H1 (cell line): ENCODE data around the gene IQCE. TPM values are rescaled to one million over a fixed set of nuclear protein-coding genes. Genes with fewer than 3 reads are reported as not detected.

ENCODE experiments used
- CTCF ChIA-PET: fragments of 300-600 bp; sonication (Branson Sonifier 250); formaldehyde crosslinking; loops from one replicate; lab custom pipeline; 2021; ENCODE audit not compliant: partially characterized antibody; lab: Charles Lee
- POLR2A ChIA-PET: fragments of 300-600 bp; sonication (Branson Sonifier 250); formaldehyde crosslinking; loops from one replicate; lab custom pipeline; 2021; ENCODE audit warnings: inconsistent platforms; ENCODE audit not compliant: partially characterized antibody; lab: Charles Lee
- DNase-seq, 2 experiments: peaks; one replicate each; pipeline versions ENCODE4 v3.0.0 to v3.0.0-alpha.2; 2010 to 2022; ENCODE audit warnings: low spot score in 2 of 2, low read depth in 1 of 2, mixed read lengths in 1 of 2
- FAIRE-seq: peaks from 2 replicates; lab custom pipeline; 2011; peaks lifted over from hg19 to GRCh38; lab: Jason Lieb, UNC
- H2AFZ ChIP-seq: 2 replicates; pipeline ENCODE4 v1.8.1; 2012; ENCODE audit warnings: low read length, inconsistent platforms
- H2AK5ac ChIP-seq: 2 replicates; pipeline ENCODE4 v1.6.1; 2013; ENCODE audit warnings: low read depth, low read length
- H2BK120ac ChIP-seq: replicated peaks from 2 replicates; pipeline ENCODE3; 2013; ENCODE audit warnings: low read depth, low read length, inconsistent platforms
- H2BK12ac ChIP-seq: 2 replicates; pipeline ENCODE4 v1.6.1; 2013; ENCODE audit warnings: low read depth, low read length
- H2BK15ac ChIP-seq: 2 replicates; pipeline ENCODE4 v1.6.1; 2013; ENCODE audit warnings: low read length
- H2BK20ac ChIP-seq: 2 replicates; pipeline ENCODE4 v1.6.1; 2013; ENCODE audit warnings: low read length
- H2BK5ac ChIP-seq: 2 replicates; pipeline ENCODE4 v1.6.1; 2013; ENCODE audit warnings: low read depth, low read length
- H3K14ac ChIP-seq: 2 replicates; pipeline ENCODE4 v1.6.1; 2013; ENCODE audit warnings: inconsistent platforms; ENCODE audit not compliant: insufficient read length
- H3K18ac ChIP-seq: 2 replicates; pipeline ENCODE4 v1.6.1; 2013; ENCODE audit warnings: low read length; ENCODE audit errors: extremely low read depth
- H3K23ac ChIP-seq: 2 replicates; pipeline ENCODE4 v1.6.1; 2013; ENCODE audit warnings: inconsistent platforms; ENCODE audit not compliant: insufficient read length
- H3K23me2 ChIP-seq: 2 replicates; pipeline ENCODE4 v1.6.1; 2013; ENCODE audit warnings: low read depth, low read length
- H3K27ac ChIP-seq: 2 replicates; pipeline ENCODE4 v1.6.1; 2011; ENCODE audit warnings: low read depth, low read length, inconsistent platforms
- H3K27me3 ChIP-seq, 4 experiments: replicated peaks in 1 of 4; 1 replicate in 1 of 4; 2 replicates in 3 of 4; pipeline versions ENCODE4 v1.6.1 to v1.8.1; 2011 to 2013; ENCODE audit warnings: low read length in 3 of 4, mild to moderate bottlenecking in 3 of 4, inconsistent platforms in 2 of 4, mixed read lengths in 2 of 4, moderate library complexity in 1 of 4; ENCODE audit not compliant: control insufficient read depth in 3 of 4, insufficient read depth in 3 of 4; ENCODE audit errors: extremely low read depth in 1 of 4
- H3K36me3 ChIP-seq, 4 experiments: 2 replicates each; pipeline versions ENCODE4 v1.6.1 to v1.8.1; 2011 to 2013; ENCODE audit warnings: mild to moderate bottlenecking in 4 of 4, low read length in 3 of 4, moderate library complexity in 2 of 4, control low read depth in 1 of 4, inconsistent platforms in 1 of 4; ENCODE audit not compliant: insufficient read depth in 4 of 4, control insufficient read depth in 2 of 4
- H3K4ac ChIP-seq: replicated peaks from 2 replicates; pipeline ENCODE3; 2013; ENCODE audit warnings: low read length, low read depth, mixed read lengths, inconsistent platforms; ENCODE audit not compliant: insufficient read length
- H3K4me1 ChIP-seq, 4 experiments: replicated peaks in 1 of 4; 1 replicate in 1 of 4; 2 replicates in 3 of 4; pipeline versions ENCODE4 v1.6.1 to v1.8.1; 2011 to 2013; ENCODE audit warnings: low read length in 3 of 4, inconsistent platforms in 2 of 4, mixed read lengths in 1 of 4; ENCODE audit not compliant: insufficient read depth in 4 of 4, control insufficient read depth in 3 of 4
- H3K4me2 ChIP-seq, 2 experiments: 2 replicates each; pipeline versions ENCODE4 v1.6.1 to v1.8.1; 2011 to 2013; ENCODE audit warnings: low read depth in 2 of 2, low read length in 2 of 2, control low read depth in 1 of 2, inconsistent platforms in 1 of 2, mild to moderate bottlenecking in 1 of 2; ENCODE audit not compliant: insufficient read depth in 1 of 2
- H3K4me3 ChIP-seq, 4 experiments: fragments of 200-600, 300-600 bp in 1 of 4; sonication (generic), shearing (Covaris generic), sonication (Bioruptor Twin) in 1 of 4; 2 replicates each; pipeline versions ENCODE4 v1.5.1 to v1.8.1; 2011 to 2016; ENCODE audit warnings: low read length in 4 of 4, low read depth in 3 of 4, control low read depth in 2 of 4, inconsistent platforms in 2 of 4, mild to moderate bottlenecking in 2 of 4, mixed read lengths in 1 of 4, moderate library complexity in 1 of 4; ENCODE audit not compliant: insufficient read depth in 2 of 4; ENCODE audit errors: extremely low read depth in 1 of 4
- H3K56ac ChIP-seq: replicated peaks from 2 replicates; pipeline ENCODE3; 2013; ENCODE audit warnings: low read depth, mild to moderate bottlenecking, mixed read lengths, low read length, inconsistent platforms; ENCODE audit not compliant: insufficient read length
- H3K79me1 ChIP-seq: 2 replicates; pipeline ENCODE4 v1.6.1; 2013; ENCODE audit warnings: low read depth, low read length, control low read depth
- H3K79me2 ChIP-seq, 2 experiments: 2 replicates each; pipeline versions ENCODE4 v1.6.1 to v1.8.1; 2012 to 2013; ENCODE audit warnings: low read length in 2 of 2, mild to moderate bottlenecking in 2 of 2, inconsistent platforms in 1 of 2; ENCODE audit not compliant: insufficient read depth in 2 of 2, control insufficient read depth in 1 of 2
- H3K9ac ChIP-seq, 4 experiments: replicated peaks in 1 of 4; 1 replicate in 1 of 4; 2 replicates in 3 of 4; pipeline versions ENCODE4 v1.6.1 to v1.8.1; 2011 to 2013; ENCODE audit warnings: low read depth in 3 of 4, low read length in 3 of 4, control low read depth in 2 of 4, mild to moderate bottlenecking in 2 of 4, moderate library complexity in 2 of 4, inconsistent platforms in 1 of 4; ENCODE audit errors: extremely low read depth in 1 of 4
- H3K9me3 ChIP-seq, 2 experiments: 2 replicates each; pipeline versions ENCODE4 v1.6.1 to v1.8.1; 2012 to 2013; ENCODE audit warnings: mild to moderate bottlenecking in 2 of 2, moderate library complexity in 2 of 2, control low read depth in 1 of 2, inconsistent platforms in 1 of 2, low read depth in 1 of 2, low read length in 1 of 2, mixed read lengths in 1 of 2; ENCODE audit not compliant: insufficient read depth in 2 of 2
- H4K20me1 ChIP-seq, 2 experiments: replicated peaks in 1 of 2; 2 replicates each; pipeline versions ENCODE3 to v1.8.1; 2011 to 2013; ENCODE audit warnings: inconsistent platforms in 2 of 2, low read length in 2 of 2, mild to moderate bottlenecking in 1 of 2; ENCODE audit not compliant: insufficient read depth in 2 of 2, control insufficient read depth in 1 of 2
- H4K5ac ChIP-seq: 2 replicates; pipeline ENCODE4 v1.6.1; 2013; ENCODE audit warnings: low read length, low read depth, mixed read lengths, inconsistent platforms; ENCODE audit not compliant: insufficient read length
- H4K8ac ChIP-seq: 2 replicates; pipeline ENCODE4 v1.8.0; 2013; ENCODE audit warnings: mild to moderate bottlenecking, moderate library complexity, low read length, inconsistent platforms; ENCODE audit not compliant: insufficient read depth; ENCODE audit errors: extremely low read depth
- H4K91ac ChIP-seq: replicated peaks from 2 replicates; pipeline ENCODE3; 2013; ENCODE audit warnings: low read length, mixed read lengths, inconsistent platforms; ENCODE audit not compliant: insufficient read length
- CBX8 ChIP-seq: fragments of 300-800, 300-1000 bp; sonication (generic); IDR thresholded peaks from 2 replicates; pipeline ENCODE4 v1.7.1; 2016; ENCODE audit warnings: low read depth, low read length, borderline replicate concordance
- CHD2 ChIP-seq: IDR thresholded peaks from 2 replicates; pipeline ENCODE4 v1.6.1; 2012; ENCODE audit warnings: low read length, improper control_type of control experiment
- CREB1 ChIP-seq: IDR thresholded peaks from 2 replicates; pipeline ENCODE4 v1.6.1; 2012; ENCODE audit warnings: inconsistent platforms
- EGR1 ChIP-seq: IDR thresholded peaks from 2 replicates; pipeline ENCODE4 v1.6.1; 2011; ENCODE audit warnings: low read depth, low read length, borderline replicate concordance
- EZH2 ChIP-seq: fragments of 200-600 bp; sonication (generic); IDR thresholded peaks from 2 replicates; pipeline ENCODE4 v1.7.1; 2012; ENCODE audit warnings: low read depth, mild to moderate bottlenecking, moderate library complexity, low read length, inconsistent platforms; ENCODE audit not compliant: severe bottlenecking
- HDAC6 ChIP-seq: IDR thresholded peaks from one replicate; pipeline ENCODE4 v1.7.1; 2012; ENCODE audit warnings: low read depth, mild to moderate bottlenecking, inconsistent platforms, low read length, moderate library complexity
- KDM1A ChIP-seq: fragments of 200-600, 300-600 bp; sonication (generic); IDR thresholded peaks from 2 replicates; pipeline ENCODE4 v1.7.1; 2016; ENCODE audit warnings: mild to moderate bottlenecking, low read length, borderline replicate concordance
- MAFK ChIP-seq: IDR thresholded peaks from 2 replicates; pipeline ENCODE4 v1.6.1; 2012; ENCODE audit warnings: low read depth, mild to moderate bottlenecking, improper control_type of control experiment, low read length
- NRF1 ChIP-seq: IDR thresholded peaks from 2 replicates; pipeline ENCODE4 v1.6.1; 2011; ENCODE audit warnings: mild to moderate bottlenecking, low read depth, low read length, improper control_type of control experiment
- PHF8 ChIP-seq: fragments of 200-600 bp; sonication (generic); conservative IDR thresholded peaks from 2 replicates; pipeline ENCODE4 v1.7.1; 2012; ENCODE audit warnings: low read depth, mild to moderate bottlenecking, inconsistent platforms, low read length, moderate library complexity
- RFX5 ChIP-seq: IDR thresholded peaks from 2 replicates; pipeline ENCODE4 v1.6.1; 2011; ENCODE audit warnings: low read depth, low read length, improper control_type of control experiment, borderline replicate concordance
- SIRT6 ChIP-seq: IDR thresholded peaks from one replicate; pipeline ENCODE4 v1.7.1; 2012; ENCODE audit warnings: low read length, inconsistent platforms
- TAF1 ChIP-seq: IDR thresholded peaks from 2 replicates; pipeline ENCODE4 v1.6.1; 2011; ENCODE audit warnings: mild to moderate bottlenecking, low read depth, low read length
- TCF12 ChIP-seq: IDR thresholded peaks from 2 replicates; pipeline ENCODE4 v1.6.1; 2011; ENCODE audit warnings: low read depth, mild to moderate bottlenecking, low read length
- WGBS, 2 experiments: shearing (Covaris generic) in 1 of 2; methylation state at CpG; one replicate each; pipeline versions ENCODE4 v1.1.6 to v1.1.7; 2013 to 2015; ENCODE audit warnings: low lambda C conversion rate in 2 of 2, mixed read lengths in 2 of 2, inconsistent platforms in 1 of 2, low coverage in 1 of 2, missing lambda C conversion rate in 1 of 2; ENCODE audit not compliant: insufficient replicate concordance in 2 of 2, insufficient coverage in 1 of 2, insufficient read length in 1 of 2; ENCODE audit errors: extremely low coverage in 1 of 2, missing lambda C conversion rate in 1 of 2; 5-methylcytosine and 5-hydroxymethylcytosine counted together
- polyA plus RNA-seq, 7 experiments: library from polyadenylated mRNA; depleted of rRNA in 3 of 7; stranded (reverse) in 5 of 7; unstranded in 2 of 7; fragments of >200 nt in 5 of 7; fragments of 200-250 nt in 2 of 7; gene quantifications; 1 replicate in 5 of 7; 2 replicates in 1 of 7; 4 replicates in 1 of 7; pipeline versions ENCODE4 v1.2.1 to v1.2.3, GENCODE V29; 2011 to 2013; ENCODE audit warnings: missing spikeins in 2 of 7, mixed read lengths in 2 of 7
- total RNA-seq: library from RNA; stranded (reverse); fragmentation: NEBNext Ultra II Directional; extraction: Animal tissue kit (Norgen Biotek cat#: 25700); gene quantifications from 2 replicates; pipeline ENCODE4 v1.2.1, GENCODE V29; 2021
- TF ChIP-seq, protein P1 (sequence below): IDR thresholded peaks from 2 replicates; pipeline ENCODE4 v1.6.1; 2011; ENCODE audit warnings: low read depth, mild to moderate bottlenecking, low read length; ENCODE audit not compliant: insufficient read depth

IQCE gene
- total and polyA plus RNA-seq, 2 of the 8 experiments (the other 6 are each of a cell fraction or from before 2014, with no cell fraction given): 2.2 to 4.9 TPM

DNA sequence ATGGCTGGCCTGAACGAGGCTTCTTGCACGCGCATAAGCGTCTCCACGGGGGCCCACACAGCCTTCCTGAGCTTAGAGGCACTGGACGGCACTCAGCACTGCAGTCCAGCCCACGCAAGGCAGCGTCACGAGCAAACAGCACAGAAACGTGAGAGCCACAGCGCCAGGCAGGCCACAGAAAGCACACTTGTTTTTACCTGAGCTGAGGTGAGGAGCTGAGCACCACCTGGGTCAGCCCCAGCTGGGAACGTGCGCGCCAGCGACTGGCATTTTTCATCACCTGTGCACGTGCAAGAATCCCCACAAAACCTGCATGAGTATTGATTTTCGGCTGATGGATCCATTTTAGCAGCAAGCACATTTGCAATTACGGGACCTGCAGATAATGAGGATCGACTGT, 26.7 kb downstream of the IQCE start:
- Histone ChIP-seq H2BK20ac (no peak overlapping the region), H3K18ac (no peak overlapping the region), H3K23ac (no peak overlapping the region), H3K36me3 (no peaks in the 10 kb centered on the region), H3K23me2 (no peaks in the 10 kb centered on the region; the same call in 1 of the 2 replicates), H3K56ac (no peak overlapping the region), H4K5ac (no peak overlapping the region), H3K27me3 (no peaks in the 10 kb centered on the region), H3K4ac (no peak overlapping the region), H2AFZ (no peak overlapping the region), H4K91ac (peak overlapping the region; percentile 74), H3K79me2 (no peaks in the 10 kb centered on the region), H2BK5ac (no peak overlapping the region), H2BK120ac (no peak overlapping the region), H3K79me1 (no peaks in the 10 kb centered on the region), H2BK15ac (no peak overlapping the region), H4K20me1 (no peaks in the 10 kb centered on the region), H2BK12ac (no peak overlapping the region; the same call in 1 of the 2 replicates), H3K9ac (no peak overlapping the region), H3K14ac (no peak overlapping the region), H3K4me1 (peaks cover 0 to 11% (median 3%) of the 10 kb centered on the region in 4 experiments; a peak in 3 of 7 replicates), H2AK5ac (no peak overlapping the region; the same call in 1 of the 2 replicates), H3K4me3 (no peak overlapping the region), H3K27ac (no peak overlapping the region), H4K8ac (peak overlapping the region; percentile 51), H3K4me2 (no peak overlapping the region), H3K9me3 (no peaks in the 10 kb centered on the region)
- TF ChIP-seq CHD2 (no peak), CBX8 (no peak), RFX5 (no peak), TCF12 (no peak), NRF1 (no peak), KDM1A (no peak), EZH2 (no peak), TAF1 (no peak), EGR1 (no peak), PHF8 (no peak), SIRT6 (no peak), MAFK (no peak), HDAC6 (no peak), CREB1 (no peak)
- TF ChIP-seq, protein P1, sequence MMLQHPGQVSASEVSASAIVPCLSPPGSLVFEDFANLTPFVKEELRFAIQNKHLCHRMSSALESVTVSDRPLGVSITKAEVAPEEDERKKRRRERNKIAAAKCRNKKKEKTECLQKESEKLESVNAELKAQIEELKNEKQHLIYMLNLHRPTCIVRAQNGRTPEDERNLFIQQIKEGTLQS: no peak
- WGBS, 2 experiments: 92% methylated on average over 19 of the region's 19 CpGs; no CpG with 5 or more reads in 1 of the 2 experiments
- FAIRE-seq (no peak), DNase-seq (no peak)
- POLR2A ChIA-PET: interaction anchor here (0.7 to 1.5 kb wide), 4 partner anchors 9 to 65 kb away, joined by 3 to 4 read pairs (median 3); no protein-coding TSS in a partner anchor
- CTCF ChIA-PET: interaction anchor here (0.7 to 2.5 kb wide), 17 partner anchors 9 to 134 kb away, joined by 3 to 13 read pairs (median 5); no protein-coding TSS in a partner anchor
